Right atrium auricular region (tissue), 2 donors: Measurements from ENCODE around the gene EIF2S3B. TPM values are rescaled to one million over a fixed set of nuclear protein-coding genes. Genes with fewer than 3 reads are reported as not detected.

ENCODE experiments used
- DNase-seq: peaks from one replicate; pipeline ENCODE4 v3.0.0-alpha.2; 2019; ENCODE audit warnings: low spot score
- H3K27ac ChIP-seq, 2 donors: fragments of 200-600 bp; sonication (generic); 1 replicate in 1 of 2; 2 replicates in 1 of 2; pipeline ENCODE4 v1.5.1; 2016 to 2019
- H3K27me3 ChIP-seq, 2 donors: fragments of 200-600 bp; sonication (generic); one replicate each; pipeline versions ENCODE4 v1.5.1 to v1.6.0; 2017 to 2019
- H3K36me3 ChIP-seq: fragments of 200-600 bp; sonication (generic); one replicate; pipeline ENCODE4 v1.5.1; 2016
- H3K4me1 ChIP-seq, 2 donors: fragments of 200-600 bp; sonication (generic); one replicate each; pipeline versions ENCODE4 v1.5.1 to v1.6.0; 2017 to 2019
- H3K4me3 ChIP-seq, 2 donors: fragments of 200-600 bp; sonication (generic); 1 replicate in 1 of 2; 2 replicates in 1 of 2; pipeline ENCODE4 v1.5.1; 2017 to 2019; ENCODE audit warnings: mild to moderate bottlenecking in 1 of 2, moderate library complexity in 1 of 2
- H3K9me3 ChIP-seq, 2 donors: fragments of 200-600 bp; sonication (generic); one replicate each; pipeline ENCODE4 v1.5.1; 2019
- CTCF ChIP-seq, 2 donors: fragments of 200-600 bp; sonication (generic); IDR thresholded peaks; one replicate each; pipeline ENCODE4 v1.5.1; 2019; ENCODE audit warnings: antibody characterized with exemption in 2 of 2
- total RNA-seq, 2 donors: library from RNA; depleted of rRNA; stranded (reverse); fragments of >200 nt; gene quantifications; one replicate each; pipeline ENCODE4 v1.1.0, GENCODE V29; 2016

The EIF2S3B gene
- total RNA-seq, 2 donors from 2014 or later: not detected

- no peaks in the 10 kb centered on the region for H3K27me3 ChIP-seq
- no peaks in the 10 kb centered on the region for H3K36me3 ChIP-seq
- no peak for DNase-seq
- no peak overlapping the region for H3K27ac ChIP-seq
- no peak overlapping the region for H3K4me3 ChIP-seq
- no peaks in the 10 kb centered on the region for H3K4me1 ChIP-seq
- no peak for TF ChIP-seq CTCF (IDR thresholded peaks at IDR 0.05)
- no peaks in the 10 kb centered on the region for H3K9me3 ChIP-seq
Observed at GRCh38 chr12:10512798-10513197, 7.1 kb downstream of the EIF2S3B start.

GRCh38 chr12:10521555-10521954 lies 15.9 kb downstream of the EIF2S3B start:
- TF ChIP-seq CTCF (IDR thresholded peaks at IDR 0.05): no peak
- DNase-seq: no peak
- H3K9me3 ChIP-seq: no peaks in the 10 kb centered on the region
- no peaks in the 10 kb centered on the region for H3K36me3 ChIP-seq
- no peak overlapping the region for H3K27ac ChIP-seq
- H3K4me1 ChIP-seq: no peaks in the 10 kb centered on the region
- no peaks in the 10 kb centered on the region for H3K27me3 ChIP-seq
- H3K4me3 ChIP-seq: no peak overlapping the region

- no peak for DNase-seq
- Histone ChIP-seq H3K4me3 (no peak overlapping the region), H3K9me3 (no peaks in the 10 kb centered on the region), H3K27ac (no peak overlapping the region), H3K36me3 (no peaks in the 10 kb centered on the region), H3K27me3 (no peaks in the 10 kb centered on the region), H3K4me1 (no peaks in the 10 kb centered on the region)
- TF ChIP-seq CTCF (IDR thresholded peaks at IDR 0.05): no peak
Observed at GRCh38 chr12:10528174-10528953, 22.7 kb downstream of the EIF2S3B start.

GRCh38 chr12:10529603-10530002 lies 23.9 kb downstream of the EIF2S3B start:
- DNase-seq: no peak
- TF ChIP-seq CTCF (IDR thresholded peaks at IDR 0.05): no peak
- H3K9me3 ChIP-seq: no peaks in the 10 kb centered on the region
- H3K4me3 ChIP-seq: no peak overlapping the region
- H3K36me3 ChIP-seq: no peaks in the 10 kb centered on the region
- no peaks in the 10 kb centered on the region for H3K27me3 ChIP-seq
- H3K4me1 ChIP-seq: no peaks in the 10 kb centered on the region
- no peak overlapping the region for H3K27ac ChIP-seq

- no peaks in the 10 kb centered on the region for H3K27me3 ChIP-seq
- TF ChIP-seq CTCF (IDR thresholded peaks at IDR 0.05): no peak
- H3K4me3 ChIP-seq: no peak overlapping the region
- H3K36me3 ChIP-seq: no peaks in the 10 kb centered on the region
- DNase-seq: no peak
- H3K9me3 ChIP-seq: no peaks in the 10 kb centered on the region
- no peaks in the 10 kb centered on the region for H3K4me1 ChIP-seq
- no peak overlapping the region for H3K27ac ChIP-seq
Observed at GRCh38 chr12:10537721-10538120, 32.0 kb downstream of the EIF2S3B start.

GRCh38 chr12:10540776-10541205 lies 35.1 kb downstream of the EIF2S3B start:
- DNase-seq: no peak
- Histone ChIP-seq H3K36me3 (no peaks in the 10 kb centered on the region), H3K4me1 (no peaks in the 10 kb centered on the region), H3K9me3 (no peaks in the 10 kb centered on the region), H3K27me3 (no peaks in the 10 kb centered on the region), H3K27ac (no peak overlapping the region), H3K4me3 (no peak overlapping the region)
- TF ChIP-seq CTCF (IDR thresholded peaks at IDR 0.05): no peak
